ENCODE measurements around the gene PKHD1.

DNA sequence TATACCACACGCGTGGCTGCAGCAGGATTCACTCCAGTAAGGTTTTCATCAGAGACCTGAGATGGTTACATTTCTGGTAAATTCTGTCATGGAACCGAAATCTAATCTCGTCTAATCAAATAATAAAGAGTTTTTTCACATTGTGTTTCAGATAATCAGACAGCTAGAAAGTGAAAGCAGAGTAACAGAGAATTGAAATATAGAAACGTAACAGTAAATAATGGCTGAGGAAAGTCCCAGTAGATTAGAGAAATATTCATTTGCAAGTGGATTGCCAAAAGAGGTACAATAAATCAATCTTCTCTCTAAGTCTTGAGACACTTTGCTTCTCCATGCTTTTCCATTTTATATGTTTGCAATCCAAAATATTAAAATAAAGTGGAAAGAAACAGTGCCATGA lies 42.4 kb downstream of the PKHD1 start:
- TF ChIP-seq CTCF (IDR thresholded peaks at IDR 0.05) = no peak
- TF ChIP-seq POLR2A (IDR thresholded peaks at IDR 0.05) = no peak
